ENCODE measurements around the gene KATNB1.
A peak's percentile ranks its signal among the peaks of the same experiment; 100 is the strongest.
"Not testable (repeated sequence)": the region's sequence is repeated elsewhere in the genome, so short reads cannot be mapped to it uniquely, and the experiment has no call there.

The KATNB1 gene

GRCh38 chr16:57727610-57728009 is 8.0 kb upstream of the KATNB1 start:
- DNase-seq = no peak

GRCh38 chr16:57728336-57729181 is 7.0 kb upstream of the KATNB1 start:
- no peak for DNase-seq

GRCh38 chr16:57729182-57729484 is 6.4 kb upstream of the KATNB1 start:
- no peak for DNase-seq

- DNase-seq = not testable (repeated sequence)
Observed at GRCh38 chr16:57729852-57730251, 5.7 kb upstream of the KATNB1 start.

GRCh38 chr16:57730771-57731730 is 4.5 kb upstream of the KATNB1 start:
- DNase-seq = no peak

- no peak for DNase-seq
Observed at GRCh38 chr16:57732037-57732436, 3.5 kb upstream of the KATNB1 start.

- no peak for DNase-seq
Observed at GRCh38 chr16:57732714-57733113, 2.9 kb upstream of the KATNB1 start.

- no peak for DNase-seq
Observed at GRCh38 chr16:57734308-57734924, 1.2 kb upstream of the KATNB1 start.

- peak; percentile 96 for DNase-seq
Observed at GRCh38 chr16:57734925-57735754, 430 bp upstream of the KATNB1 start.

GRCh38 chr16:57736419-57737351 is 1.1 kb downstream of the KATNB1 start:
- DNase-seq = no peak

GRCh38 chr16:57738844-57739243 is 3.3 kb downstream of the KATNB1 start:
- DNase-seq = no peak

- DNase-seq = no peak
Observed at GRCh38 chr16:57739756-57740422, 4.3 kb downstream of the KATNB1 start.

- no peak for DNase-seq
Observed at GRCh38 chr16:57740423-57741071, 5.0 kb downstream of the KATNB1 start.

- no peak for DNase-seq
Observed at GRCh38 chr16:57741660-57742191, 6.2 kb downstream of the KATNB1 start.

- peak; percentile 83 for DNase-seq
Observed at GRCh38 chr16:57742543-57742942, 7.0 kb downstream of the KATNB1 start.

- no peak for DNase-seq
Observed at GRCh38 chr16:57743458-57743857, 7.9 kb downstream of the KATNB1 start.

GRCh38 chr16:57743886-57744641 is 8.5 kb downstream of the KATNB1 start:
- no peak for DNase-seq

GRCh38 chr16:57744642-57744903 is 9.0 kb downstream of the KATNB1 start:
- DNase-seq = no peak

- no peak for DNase-seq
Observed at GRCh38 chr16:57745768-57746167, 10.2 kb downstream of the KATNB1 start.
